Measurements from ENCODE around the gene LCK. TPM values are rescaled to one million over a fixed set of nuclear protein-coding genes. Genes with fewer than 3 reads are reported as not detected.

The LCK gene
- total RNA-seq, 4 donors from 2014 or later: 1.1 to 6.9 (median 2.0) TPM

- WGBS, 2 donors: 88 to 95% methylated on average over 10 to 11 of the region's 11 CpGs
- TF ChIP-seq POLR2A (IDR thresholded peaks at IDR 0.05): no peak
- TF ChIP-seq EP300 (IDR thresholded peaks at IDR 0.05): no peak
- TF ChIP-seq CTCF (IDR thresholded peaks at IDR 0.05): no peak
- no peak for DNase-seq (ENCODE audit: low spot score in 2 of 2)
These were observed 76.1 kb downstream of the LCK start for GRCh38 chr1:32327204-32327603.

GRCh38 chr1:32329931-32330466 is 78.9 kb downstream of the LCK start:
- DNase-seq (ENCODE audit: low spot score in 2 of 2): no peak
- Histone ChIP-seq H3K27me3 (no peaks in the 10 kb centered on the region), H3K36me3 (peaks cover 3 to 83% (median 5%) of the 10 kb centered on the region in 3 donors), H3K4me1 (peaks cover 0 to 8% (median 7%) of the 10 kb centered on the region in 4 donors), H3K27ac (no peak overlapping the region), H3K4me3 (no peak overlapping the region), H3K9me3 (no peaks in the 10 kb centered on the region)
- no peak for TF ChIP-seq EP300 (IDR thresholded peaks at IDR 0.05)
- TF ChIP-seq POLR2A (IDR thresholded peaks at IDR 0.05): no peak
- TF ChIP-seq CTCF (IDR thresholded peaks at IDR 0.05): no peak
- WGBS, 2 donors: 85 to 87% methylated on average over 4 of the region's 4 CpGs

More at GRCh38 chr1:32327204-32327603, 76.1 kb downstream of the LCK start:
- Histone ChIP-seq H3K4me1 (peaks cover 0 to 2% (median 0%) of the 10 kb centered on the region in 4 donors), H3K27ac (no peak overlapping the region), H3K9me3 (no peaks in the 10 kb centered on the region), H3K36me3 (peaks cover 3 to 88% (median 5%) of the 10 kb centered on the region in 3 donors), H3K27me3 (no peaks in the 10 kb centered on the region), H3K4me3 (no peak overlapping the region)

GRCh38 chr1:32330558-32331151 is 79.6 kb downstream of the LCK start:
- Histone ChIP-seq H3K36me3 (peaks cover 3 to 76% (median 5%) of the 10 kb centered on the region in 3 donors), H3K27ac (no peak overlapping the region)

GRCh38 chr1:32331549-32331948 is 80.5 kb downstream of the LCK start:
- H3K4me1 ChIP-seq: peaks cover 0 to 17% (median 11%) of the 10 kb centered on the region in 4 donors
- H3K9me3 ChIP-seq: no peaks in the 10 kb centered on the region
- no peaks in the 10 kb centered on the region for H3K27me3 ChIP-seq
- DNase-seq (ENCODE audit: low spot score in 2 of 2): no peak
- peaks cover 3 to 67% (median 5%) of the 10 kb centered on the region in 3 donors for H3K36me3 ChIP-seq
- H3K27ac ChIP-seq: no peak overlapping the region
- 89 to 91% methylated on average over 12 of the region's 12 CpGs for WGBS, 2 donors
- no peak for TF ChIP-seq POLR2A (IDR thresholded peaks at IDR 0.05)
- TF ChIP-seq CTCF (IDR thresholded peaks at IDR 0.05): no peak
- TF ChIP-seq EP300 (IDR thresholded peaks at IDR 0.05): no peak
- H3K4me3 ChIP-seq: no peak overlapping the region

More at GRCh38 chr1:32330558-32331151, 79.6 kb downstream of the LCK start:
- H3K4me3 ChIP-seq: no peak overlapping the region
- TF ChIP-seq CTCF (IDR thresholded peaks at IDR 0.05) (no peak), POLR2A (IDR thresholded peaks at IDR 0.05) (no peak), EP300 (IDR thresholded peaks at IDR 0.05) (no peak)
- no peaks in the 10 kb centered on the region for H3K27me3 ChIP-seq
- H3K9me3 ChIP-seq: no peaks in the 10 kb centered on the region
- no peak for DNase-seq (ENCODE audit: low spot score in 2 of 2)
- 84 to 88% methylated on average over 12 of the region's 12 CpGs for WGBS, 2 donors
- H3K4me1 ChIP-seq: peaks cover 0 to 11% (median 7%) of the 10 kb centered on the region in 4 donors
